ENCODE results near the gene ZNF197.

DNA sequence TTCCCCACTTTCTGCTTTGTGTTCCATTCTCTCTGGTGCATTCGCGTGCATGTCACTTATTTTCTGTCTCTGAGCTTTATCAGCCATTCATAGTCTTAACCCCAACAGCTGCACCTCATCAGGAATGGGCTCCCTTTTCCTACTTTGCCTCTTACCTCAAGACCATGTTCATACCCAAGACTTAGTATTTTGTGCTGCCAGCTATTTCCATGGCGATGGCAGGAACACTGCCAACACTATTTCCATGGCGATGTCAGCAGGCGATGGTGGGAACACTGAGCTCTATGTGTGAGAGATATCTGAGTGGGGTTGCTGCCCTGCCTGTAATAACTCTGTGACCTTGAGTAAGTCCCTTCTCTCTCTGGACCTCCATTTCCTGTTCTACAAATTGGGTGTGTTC, 29.2 kb downstream of the ZNF197 start:
- TF ChIP-seq, protein P1, sequence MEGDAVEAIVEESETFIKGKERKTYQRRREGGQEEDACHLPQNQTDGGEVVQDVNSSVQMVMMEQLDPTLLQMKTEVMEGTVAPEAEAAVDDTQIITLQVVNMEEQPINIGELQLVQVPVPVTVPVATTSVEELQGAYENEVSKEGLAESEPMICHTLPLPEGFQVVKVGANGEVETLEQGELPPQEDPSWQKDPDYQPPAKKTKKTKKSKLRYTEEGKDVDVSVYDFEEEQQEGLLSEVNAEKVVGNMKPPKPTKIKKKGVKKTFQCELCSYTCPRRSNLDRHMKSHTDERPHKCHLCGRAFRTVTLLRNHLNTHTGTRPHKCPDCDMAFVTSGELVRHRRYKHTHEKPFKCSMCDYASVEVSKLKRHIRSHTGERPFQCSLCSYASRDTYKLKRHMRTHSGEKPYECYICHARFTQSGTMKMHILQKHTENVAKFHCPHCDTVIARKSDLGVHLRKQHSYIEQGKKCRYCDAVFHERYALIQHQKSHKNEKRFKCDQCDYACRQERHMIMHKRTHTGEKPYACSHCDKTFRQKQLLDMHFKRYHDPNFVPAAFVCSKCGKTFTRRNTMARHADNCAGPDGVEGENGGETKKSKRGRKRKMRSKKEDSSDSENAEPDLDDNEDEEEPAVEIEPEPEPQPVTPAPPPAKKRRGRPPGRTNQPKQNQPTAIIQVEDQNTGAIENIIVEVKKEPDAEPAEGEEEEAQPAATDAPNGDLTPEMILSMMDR (IDR thresholded peaks at IDR 0.05): no peak
- no peak for TF ChIP-seq POLR2A (IDR thresholded peaks at IDR 0.05)
